Measurements from ENCODE around the gene HPX.

The HPX gene

GRCh38 chr11:6440906-6441358 is at the start of gene HPX:
Gene HPX (minus strand): TSS chr11:6440987. CDS start chr11:6440963, 24 bp downstream.
- DNase-seq = no peak

- DNase-seq = no peak
These were observed 48.5 kb upstream of the HPX start for GRCh38 chr11:6489306-6489705.

- DNase-seq = no peak
These were observed 48.0 kb upstream of the HPX start for GRCh38 chr11:6488821-6489220.

- DNase-seq = no peak
These were observed 47.6 kb upstream of the HPX start for GRCh38 chr11:6488342-6488741.

GRCh38 chr11:6486938-6487337 is 46.2 kb upstream of the HPX start:
- DNase-seq = no peak

- DNase-seq = no peak
These were observed 45.5 kb upstream of the HPX start for GRCh38 chr11:6486256-6486655.

GRCh38 chr11:6485661-6486060 is 44.9 kb upstream of the HPX start:
- no peak for DNase-seq

- no peak for DNase-seq
These were observed 42.2 kb upstream of the HPX start for GRCh38 chr11:6483015-6483414.

- no peak for DNase-seq
These were observed 41.7 kb upstream of the HPX start for GRCh38 chr11:6482441-6482840.

GRCh38 chr11:6481924-6482275 is 41.1 kb upstream of the HPX start:
- no peak for DNase-seq

- DNase-seq = peak; percentile 71
These were observed 40.5 kb upstream of the HPX start, which contains the start of the genes ARFIP2 and TIMM10B for GRCh38 chr11:6481012-6481923. Gene ARFIP2 (minus strand): TSS chr11:6481331. CDS start chr11:6480421, 910 bp downstream. Gene TIMM10B (plus strand): TSS chr11:6481501. CDS start chr11:6481517, 16 bp downstream.

- no peak for DNase-seq
These were observed 39.6 kb upstream of the HPX start for GRCh38 chr11:6480299-6480914.

GRCh38 chr11:6476571-6476970 is 35.8 kb upstream of the HPX start:
- no peak for DNase-seq

- DNase-seq = no peak
These were observed 35.1 kb upstream of the HPX start for GRCh38 chr11:6475936-6476335.

- DNase-seq = no peak
These were observed 34.2 kb upstream of the HPX start for GRCh38 chr11:6474806-6475500.

GRCh38 chr11:6474413-6474792 is 33.6 kb upstream of the HPX start:
- DNase-seq = no peak

GRCh38 chr11:6473451-6474412 is 32.9 kb upstream of the HPX start, which contains the start of gene TRIM3:
Gene TRIM3 (minus strand): TSS chr11:6473941. CDS start chr11:6465695, 8,246 bp downstream.
- peak; percentile 76 for DNase-seq

GRCh38 chr11:6472934-6473333 is 32.1 kb upstream of the HPX start:
- no peak for DNase-seq

GRCh38 chr11:6469599-6469998 is 28.8 kb upstream of the HPX start:
- no peak for DNase-seq

- peak; percentile 39 for DNase-seq
These were observed 28.1 kb upstream of the HPX start for GRCh38 chr11:6468712-6469495.

- no peak for DNase-seq
These were observed 18.3 kb upstream of the HPX start for GRCh38 chr11:6459099-6459450.
